GM19025 (cell line): ENCODE measurements around the gene BUB3.

Experiments
- ATAC-seq: cut with Tn5 transposase; IDR thresholded peaks from one replicate; pipeline ENCODE4 v1.9.1; 2021; ENCODE audit warnings: mild to moderate bottlenecking, low read depth, moderate library complexity; ENCODE audit not compliant: unreplicated experiment

BUB3 gene

GRCh38 chr10:123140983-123141390 lies 13.2 kb upstream of the BUB3 start:
- no peak for ATAC-seq

- no peak for ATAC-seq
Observed at GRCh38 chr10:123141791-123142700, 12.2 kb upstream of the BUB3 start.

- no peak for ATAC-seq
Observed at GRCh38 chr10:123142701-123143161, 11.5 kb upstream of the BUB3 start.

GRCh38 chr10:123143162-123143824 lies 10.9 kb upstream of the BUB3 start:
- ATAC-seq = no peak

GRCh38 chr10:123143825-123144168 lies 10.4 kb upstream of the BUB3 start:
- no peak for ATAC-seq

GRCh38 chr10:123144697-123145541 lies 9.3 kb upstream of the BUB3 start:
- ATAC-seq = no peak

GRCh38 chr10:123145542-123146012 lies 8.6 kb upstream of the BUB3 start:
- ATAC-seq = no peak

GRCh38 chr10:123146013-123146893 lies 7.9 kb upstream of the BUB3 start:
- no peak for ATAC-seq

GRCh38 chr10:123146894-123147634 lies 7.1 kb upstream of the BUB3 start:
- no peak for ATAC-seq

GRCh38 chr10:123147635-123148413 lies 6.4 kb upstream of the BUB3 start, which contains the start of gene HMX2:
TSS of gene HMX2 (plus strand) at chr10:123148136. CDS start at chr10:123148379, 243 bp downstream.
- no peak for ATAC-seq

- no peak for ATAC-seq
Observed at GRCh38 chr10:123148414-123149161, 5.6 kb upstream of the BUB3 start.

GRCh38 chr10:123149162-123149567 lies 5.0 kb upstream of the BUB3 start:
- ATAC-seq = no peak

- no peak for ATAC-seq
Observed at GRCh38 chr10:123149568-123150270, 4.5 kb upstream of the BUB3 start.

GRCh38 chr10:123150271-123150985 lies 3.8 kb upstream of the BUB3 start:
- ATAC-seq = no peak

GRCh38 chr10:123150986-123151736 lies 3.0 kb upstream of the BUB3 start:
- ATAC-seq = no peak

GRCh38 chr10:123151737-123152135 lies 2.5 kb upstream of the BUB3 start:
- no peak for ATAC-seq
